HepG2 (cell line): ENCODE measurements around the gene C5orf47. TPM values are rescaled to one million over a fixed set of nuclear protein-coding genes. Genes with fewer than 3 reads are reported as not detected.

Experiments
- BATF2 ChIP-seq: sonication (generic); formaldehyde crosslinking; IDR thresholded peaks from 2 replicates; pipeline ENCODE4 v1.8.0; 2022; ENCODE audit warnings: mild to moderate bottlenecking, missing genetic modification reagents, moderate library complexity
- BRD4 ChIP-seq: sonication (generic); formaldehyde crosslinking; IDR thresholded peaks from 2 replicates; pipeline ENCODE4 v1.4.0; 2020; ENCODE audit warnings: missing genetic modification reagents
- BRF2 ChIP-seq: sonication (generic); formaldehyde crosslinking; IDR thresholded peaks from 2 replicates; pipeline ENCODE4 v1.8.1; 2022; ENCODE audit warnings: mild to moderate bottlenecking, missing genetic modification reagents
- HMG20B ChIP-seq: conservative IDR thresholded peaks from 2 replicates; pipeline ENCODE4 v1.6.1; 2016; ENCODE audit warnings: missing genetic modification reagents, missing compliant biosample characterization
- MATR3 ChIP-seq: sonication (generic); formaldehyde crosslinking; IDR thresholded peaks from 2 replicates; pipeline ENCODE4 v1.4.0; 2020; ENCODE audit warnings: missing genetic modification reagents
- MYPOP ChIP-seq: sonication (generic); formaldehyde crosslinking; IDR thresholded peaks from 2 replicates; pipeline ENCODE4 v1.8.1; 2023; ENCODE audit warnings: mild to moderate bottlenecking, moderate library complexity, missing genetic modification reagents
- NR0B2 ChIP-seq: sonication (generic); formaldehyde crosslinking; IDR thresholded peaks from 2 replicates; pipeline ENCODE4 v1.4.0; 2020; ENCODE audit warnings: mild to moderate bottlenecking, missing genetic modification reagents
- RARA ChIP-seq: IDR thresholded peaks from 2 replicates; pipeline ENCODE4 v1.6.1; 2016; ENCODE audit warnings: missing genetic modification reagents, missing compliant biosample characterization
- RCOR2 ChIP-seq: IDR thresholded peaks from 2 replicates; pipeline ENCODE4 v1.6.1; 2016; ENCODE audit warnings: missing biosample characterization, missing genetic modification reagents
- SKIL ChIP-seq: sonication (generic); formaldehyde crosslinking; IDR thresholded peaks from 2 replicates; pipeline ENCODE4 v1.8.0; 2022; ENCODE audit warnings: missing genetic modification reagents, mild to moderate bottlenecking, moderate library complexity, borderline replicate concordance
- SP2 ChIP-seq: sonication (generic); formaldehyde crosslinking; IDR thresholded peaks from 2 replicates; pipeline ENCODE4 v1.5.1; 2020; ENCODE audit warnings: mild to moderate bottlenecking, missing genetic modification reagents
- TAF1 ChIP-seq: sonication (generic); formaldehyde crosslinking; IDR thresholded peaks from 2 replicates; pipeline ENCODE4 v1.4.0; 2020; ENCODE audit warnings: missing genetic modification reagents
- ZBTB33 ChIP-seq: sonication (generic); formaldehyde crosslinking; IDR thresholded peaks from 2 replicates; pipeline ENCODE4 v1.4.0; 2020; ENCODE audit warnings: missing genetic modification reagents
- ZBTB39 ChIP-seq: sonication (generic); formaldehyde crosslinking; IDR thresholded peaks from 2 replicates; pipeline ENCODE4 v1.5.0; 2020; ENCODE audit warnings: missing genetic modification reagents
- ZNF225 ChIP-seq: sonication (generic); formaldehyde crosslinking; IDR thresholded peaks from 2 replicates; pipeline ENCODE4 v1.4.0; 2020; ENCODE audit warnings: mild to moderate bottlenecking, missing genetic modification reagents
- ZNF605 ChIP-seq: sonication (generic); formaldehyde crosslinking; IDR thresholded peaks from 2 replicates; pipeline ENCODE4 v1.8.0; 2022; ENCODE audit warnings: mild to moderate bottlenecking, missing genetic modification reagents
- ZNF691 ChIP-seq: sonication (generic); formaldehyde crosslinking; IDR thresholded peaks from 2 replicates; pipeline ENCODE4 v1.4.0; 2020; ENCODE audit warnings: missing genetic modification reagents, low read depth, mild to moderate bottlenecking, borderline replicate concordance
- polyA plus RNA-seq, 8 experiments: library from polyadenylated mRNA; depleted of rRNA in 3 of 8; stranded (reverse) in 7 of 8; unstranded in 1 of 8; fragments of >200 nt; fragmentation: Illumina TruSeq in 4 of 8; extraction: Trizol in 4 of 8; gene quantifications; 2 replicates each; pipeline versions ENCODE4 v1.2.1 to v1.2.3, GENCODE V29; 2011 to 2016; ENCODE audit warnings: low read depth in 4 of 8, missing spikeins in 1 of 8, mixed read lengths in 1 of 8; ENCODE audit not compliant: insufficient read depth in 1 of 8
- total RNA-seq, 5 experiments: library from RNA; depleted of rRNA; stranded (reverse); fragments of >200 nt; fragmentation: Illumina TruSeq; extraction: Trizol; gene quantifications; 2 replicates each; pipeline ENCODE4 v1.2.3, GENCODE V29; 2016; ENCODE audit warnings: low read depth in 1 of 5

Gene C5orf47
- total and polyA plus RNA-seq, 2 of the 13 experiments (the other 11 are each of a cell fraction or from before 2014, with no cell fraction given) = not detected

GRCh38 chr5:173941758-173942401, 47.1 kb upstream of the C5orf47 start (continued):
- TF ChIP-seq BATF2 (CRISPR knock-in tag) = no peak
- no peak for TF ChIP-seq SP2 (CRISPR knock-in tag)
- 0 out of 2 replicates have a peak, but pooled peaks have one; percentile 69 for TF ChIP-seq HMG20B
- no peak; the same call in 1 of the 2 replicates for TF ChIP-seq BRD4 (CRISPR knock-in tag)
- no peak for TF ChIP-seq TAF1 (CRISPR knock-in tag)
- no peak for TF ChIP-seq BRF2 (CRISPR knock-in tag)
- TF ChIP-seq ZNF225 = no peak
- peak; percentile 98 for TF ChIP-seq RARA (CRISPR knock-in tag)
- TF ChIP-seq SKIL = peak; percentile 69; the same call in 1 of the 2 replicates
- no peak; the same call in 1 of the 2 replicates for TF ChIP-seq MYPOP
- no peak for TF ChIP-seq ZBTB39 (CRISPR knock-in tag)
- no peak for TF ChIP-seq ZNF691
- TF ChIP-seq RCOR2 (CRISPR knock-in tag) = no peak
- no peak for TF ChIP-seq NR0B2 (CRISPR knock-in tag)
- TF ChIP-seq ZBTB33 = 0 out of 2 replicates have a peak, but pooled peaks have one; percentile 4
- TF ChIP-seq MATR3 = no peak
- no peak for TF ChIP-seq ZNF605
